BE2C (cell line): ENCODE measurements around the gene OGN.

Experiments used
- DNase-seq: peaks from one replicate; pipeline ENCODE4 v3.0.0-alpha.2; 2020
- H3K27me3 ChIP-seq: fragments of 250-450 bp; sonication (Bioruptor Pico); 2 replicates; pipeline ENCODE4 v1.5.1; 2020; ENCODE audit warnings: mild to moderate bottlenecking
- H3K36me3 ChIP-seq: fragments of 250-450 bp; sonication (Bioruptor Pico); 2 replicates; pipeline ENCODE4 v1.5.1; 2020; ENCODE audit warnings: mild to moderate bottlenecking
- H3K4me1 ChIP-seq: fragments of 250-450 bp; sonication (Bioruptor Pico); 2 replicates; pipeline ENCODE4 v1.5.1; 2020
- H3K4me3 ChIP-seq: 2 replicates; pipeline ENCODE4 v1.5.1; 2011; ENCODE audit warnings: low read depth, low read length
- H3K9me3 ChIP-seq: fragments of 250-450 bp; sonication (Bioruptor Pico); 2 replicates; pipeline ENCODE4 v1.5.1; 2020
- CTCF ChIP-seq: IDR thresholded peaks from 2 replicates; pipeline ENCODE4 v1.5.1; 2012; ENCODE audit warnings: mild to moderate bottlenecking, low read depth, low read length

Gene OGN

GRCh38 chr9:92350740-92351133 lies 53.6 kb downstream of the OGN start:
- no peaks in the 10 kb centered on the region for H3K4me1 ChIP-seq
- no peaks in the 10 kb centered on the region for H3K9me3 ChIP-seq
- H3K4me3 ChIP-seq: no peak overlapping the region
- H3K36me3 ChIP-seq: peaks cover 21% of the 10 kb centered on the region
- no peaks in the 10 kb centered on the region for H3K27me3 ChIP-seq
- no peak for TF ChIP-seq CTCF
- no peak for DNase-seq

GRCh38 chr9:92349771-92350739 lies 54.3 kb downstream of the OGN start:
- H3K9me3 ChIP-seq: no peaks in the 10 kb centered on the region
- H3K27me3 ChIP-seq: no peaks in the 10 kb centered on the region
- no peak overlapping the region for H3K4me3 ChIP-seq
- H3K4me1 ChIP-seq: no peaks in the 10 kb centered on the region
- DNase-seq: no peak
- peaks cover 21% of the 10 kb centered on the region for H3K36me3 ChIP-seq
- TF ChIP-seq CTCF: no peak

- Histone ChIP-seq H3K36me3 (peaks cover 12% of the 10 kb centered on the region), H3K9me3 (no peaks in the 10 kb centered on the region), H3K4me3 (no peak overlapping the region), H3K27me3 (no peaks in the 10 kb centered on the region), H3K4me1 (peaks cover 8% of the 10 kb centered on the region)
- no peak for TF ChIP-seq CTCF
- DNase-seq: no peak
Observed at GRCh38 chr9:92345582-92345981, 58.8 kb downstream of the OGN start.

- Histone ChIP-seq H3K4me3 (no peak overlapping the region), H3K36me3 (peaks cover 18% of the 10 kb centered on the region), H3K9me3 (no peaks in the 10 kb centered on the region), H3K27me3 (no peaks in the 10 kb centered on the region), H3K4me1 (peaks cover 8% of the 10 kb centered on the region)
- no peak for DNase-seq
- TF ChIP-seq CTCF: no peak
Observed at GRCh38 chr9:92342825-92343488, 61.4 kb downstream of the OGN start.

- no peak for TF ChIP-seq CTCF
- Histone ChIP-seq H3K4me3 (no peak overlapping the region), H3K27me3 (no peaks in the 10 kb centered on the region), H3K36me3 (peaks cover 20% of the 10 kb centered on the region), H3K9me3 (no peaks in the 10 kb centered on the region), H3K4me1 (peaks cover 8% of the 10 kb centered on the region)
- peak; percentile 55 for DNase-seq
Observed at GRCh38 chr9:92341578-92341977, 62.8 kb downstream of the OGN start.

GRCh38 chr9:92333282-92333634 lies 71.1 kb downstream of the OGN start:
- no peaks in the 10 kb centered on the region for H3K4me1 ChIP-seq
- H3K4me3 ChIP-seq: no peak overlapping the region
- no peak for DNase-seq
- no peak for TF ChIP-seq CTCF
- H3K27me3 ChIP-seq: no peaks in the 10 kb centered on the region
- peaks cover 16% of the 10 kb centered on the region for H3K36me3 ChIP-seq
- no peaks in the 10 kb centered on the region for H3K9me3 ChIP-seq
